ENCODE data around the gene SBNO1.
"Not testable (repeated sequence)": the region's sequence is repeated elsewhere in the genome, so short reads cannot be mapped to it uniquely, and the experiment has no call there.

The SBNO1 gene

DNA sequence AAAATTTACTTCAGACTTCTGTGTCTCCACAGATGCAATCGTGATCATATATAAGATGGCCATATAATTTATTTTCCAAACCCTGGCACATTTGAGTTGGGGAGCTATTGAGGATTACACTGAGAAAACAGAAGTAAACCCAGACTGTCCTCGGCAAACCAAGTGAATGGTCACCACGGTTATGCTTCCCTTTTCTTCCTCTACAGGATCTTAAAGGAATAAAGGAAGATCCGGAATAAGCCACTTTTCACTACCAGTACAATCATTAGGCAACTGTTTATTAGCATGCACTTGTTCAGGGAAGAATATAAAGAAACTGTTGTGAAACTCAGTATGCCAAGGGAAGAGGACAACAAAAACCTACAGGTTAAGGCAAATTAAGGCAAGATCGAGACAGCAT, 27.6 kb downstream of the SBNO1 start:
- no peak for DNase-seq

DNA sequence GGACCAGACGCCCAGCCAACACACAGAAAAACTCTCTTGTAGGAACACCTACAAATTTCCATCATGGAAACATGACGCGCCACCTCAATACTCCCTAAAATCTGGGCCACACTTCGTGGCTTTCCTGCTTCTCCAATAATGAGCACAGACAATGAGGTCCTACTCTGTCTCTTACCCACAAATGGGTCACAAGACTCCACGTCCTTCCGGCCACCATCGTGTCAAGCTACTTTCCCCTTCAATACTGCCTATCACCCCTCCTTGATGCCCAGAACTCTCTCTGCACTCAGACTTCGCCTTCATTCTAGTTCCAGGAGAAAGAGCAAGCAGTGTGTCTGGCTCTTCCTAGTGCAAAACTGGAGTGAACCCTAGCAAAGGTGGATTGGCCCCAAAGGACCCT, 28.1 kb downstream of the SBNO1 start:
- no peak for DNase-seq

DNA sequence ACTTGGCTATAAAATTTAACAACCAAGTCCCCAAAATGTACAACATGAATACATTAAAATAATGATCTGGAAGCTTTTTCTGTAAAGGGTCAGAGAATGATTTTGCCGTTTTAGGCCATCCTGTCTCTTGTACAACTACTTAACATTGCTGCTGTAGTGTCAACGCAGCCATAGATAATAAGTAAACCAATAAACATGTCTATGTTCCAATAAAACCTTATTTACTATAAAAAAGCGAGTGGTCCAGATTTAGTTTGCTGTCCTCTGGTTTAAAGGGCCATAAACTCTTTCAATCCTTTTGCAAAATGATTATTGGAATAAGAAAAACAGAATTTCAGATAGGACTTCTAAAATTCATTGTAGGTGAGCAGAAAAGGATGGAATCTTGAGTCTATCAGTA, 29.2 kb downstream of the SBNO1 start:
- DNase-seq, result no peak

DNA sequence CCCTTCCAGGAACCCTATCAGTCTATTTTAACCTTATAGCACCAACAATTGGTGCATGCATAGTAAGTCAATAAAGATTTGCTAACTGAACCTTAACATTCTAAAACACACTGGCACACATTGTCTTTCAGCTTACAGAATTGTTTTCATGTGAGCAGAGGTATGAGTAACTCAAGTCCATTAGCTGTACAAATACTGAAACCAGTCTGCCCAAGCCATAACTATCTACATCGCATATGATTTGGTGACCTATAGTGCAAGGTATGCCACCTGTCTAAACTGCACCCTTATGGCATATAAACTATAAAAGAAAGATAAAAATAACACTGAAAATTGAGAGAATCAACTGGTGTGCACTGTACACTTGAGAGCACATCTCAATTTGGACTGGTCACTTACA, 34.8 kb downstream of the SBNO1 start:
- DNase-seq, result no peak

DNA sequence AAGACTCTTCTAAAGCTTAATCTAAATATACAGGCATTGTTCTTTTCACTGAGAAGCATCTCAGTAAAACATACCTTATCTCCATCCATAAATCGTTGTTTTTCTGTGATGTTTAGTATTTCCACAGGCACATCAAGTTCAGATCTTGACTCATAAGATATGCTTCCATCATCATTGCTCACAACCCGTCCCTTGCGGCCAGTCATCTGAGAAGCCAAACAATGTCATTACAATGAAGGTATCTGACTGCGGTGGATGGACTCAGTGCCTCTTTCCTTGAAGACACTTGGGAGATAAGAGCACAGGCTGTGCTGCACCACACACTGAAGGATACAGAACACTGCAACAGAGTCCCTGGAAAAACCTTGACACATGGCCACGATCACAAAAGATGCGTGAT, 44.8 kb downstream of the SBNO1 start:
- no peak for DNase-seq

DNA sequence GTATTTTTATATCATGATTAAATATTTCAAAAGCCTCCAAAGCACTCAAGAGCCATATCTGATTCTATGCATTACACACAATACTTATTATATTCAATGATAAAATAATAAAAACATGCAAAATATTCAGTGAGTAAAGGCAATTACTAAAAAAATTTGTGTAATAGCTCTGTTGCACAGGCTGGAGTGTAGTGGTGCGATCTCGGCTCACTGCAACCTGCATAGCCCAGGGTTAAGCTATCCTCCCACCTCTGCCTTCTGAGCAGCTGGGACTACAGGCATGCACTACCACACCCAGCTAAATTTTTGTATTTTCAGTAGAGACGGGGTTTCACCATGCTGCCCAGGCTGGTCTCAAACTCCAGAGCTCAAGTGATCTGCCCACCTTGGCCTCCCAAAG, 45.4 kb downstream of the SBNO1 start:
- no peak for DNase-seq

DNA sequence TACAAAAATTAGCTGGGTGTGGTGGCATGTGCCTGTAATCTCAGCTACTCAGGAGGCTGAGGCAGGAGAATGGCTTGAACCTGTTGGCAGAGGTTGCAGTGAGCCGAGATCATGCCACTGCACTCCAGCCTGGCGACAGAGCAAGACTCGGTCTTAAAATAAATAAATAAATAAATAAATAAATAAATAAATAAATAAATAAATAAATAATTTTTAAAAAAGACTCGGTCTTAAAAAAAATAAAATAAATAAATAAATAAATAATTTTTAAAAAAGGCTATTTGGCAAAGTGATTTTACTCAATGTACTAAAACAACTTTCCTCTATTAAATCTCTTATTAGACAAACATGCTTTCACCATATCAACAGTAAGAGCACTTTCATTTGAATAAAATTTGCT, 51.6 kb downstream of the SBNO1 start:
- DNase-seq, result not testable (repeated sequence)

DNA sequence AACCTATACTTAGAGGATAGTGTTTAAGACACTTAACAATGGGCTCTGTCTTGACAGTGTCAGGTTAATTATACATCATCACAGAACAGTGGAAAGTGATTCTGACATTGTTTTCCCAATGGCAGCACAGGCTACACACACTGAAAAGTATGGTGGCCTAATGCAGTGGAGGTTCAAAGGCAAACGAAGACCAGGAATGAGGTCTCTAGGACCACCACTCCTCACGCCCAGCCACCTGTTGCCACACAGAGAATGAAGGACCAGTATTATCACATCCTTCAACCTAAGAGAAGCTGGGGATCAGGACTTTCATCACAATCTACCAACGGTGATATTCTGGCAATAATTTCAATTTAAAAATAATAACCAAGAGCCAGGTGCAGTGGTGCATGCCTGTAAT, 58.4 kb downstream of the SBNO1 start:
- no peak for DNase-seq

DNA sequence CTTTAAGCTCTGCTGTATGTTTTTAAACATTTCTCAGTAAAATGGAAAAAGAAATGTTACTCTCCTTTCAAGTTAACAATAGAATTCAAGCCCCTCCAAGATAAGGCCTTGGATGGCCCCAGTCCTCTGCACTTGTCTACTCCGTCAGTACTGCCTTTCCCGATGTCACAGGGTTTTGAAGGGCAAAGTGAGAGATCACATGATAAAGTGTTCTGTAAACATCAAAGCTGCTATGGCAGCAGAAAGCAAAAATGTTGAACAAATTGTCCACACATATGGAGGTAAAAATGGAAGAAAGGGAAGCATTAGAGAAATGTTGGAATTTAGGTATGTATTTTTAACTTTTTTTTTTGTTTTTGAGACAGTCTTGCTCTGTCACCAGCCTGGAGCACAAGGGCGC, 59.5 kb downstream of the SBNO1 start:
- DNase-seq, result no peak

DNA sequence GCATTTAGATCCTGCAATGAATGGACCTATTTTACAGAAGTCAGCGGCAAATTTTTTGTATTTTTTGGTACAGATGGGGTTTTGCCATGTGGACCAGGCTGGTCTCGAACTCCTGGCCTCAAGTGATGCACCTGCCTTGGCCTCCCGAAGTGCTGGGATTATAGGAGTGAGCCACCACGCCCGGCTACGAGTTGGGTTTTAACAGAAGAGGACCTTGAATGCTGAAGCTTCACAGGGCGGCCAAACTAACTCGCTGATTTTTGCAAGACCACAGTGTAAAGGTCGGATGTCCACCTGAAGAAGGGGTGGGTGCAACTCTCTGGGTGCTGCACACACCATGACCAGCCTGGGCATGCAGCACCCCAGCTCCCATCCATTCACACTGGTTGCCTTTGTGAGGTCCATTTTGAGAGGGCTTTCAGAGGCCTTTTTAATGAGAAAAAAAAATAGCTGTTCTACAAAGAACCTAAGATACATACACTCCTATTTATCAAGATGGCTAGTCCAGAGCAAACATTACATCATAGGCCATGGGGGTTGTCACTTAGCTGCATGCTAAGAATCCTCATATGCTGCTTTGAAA, 71.4 kb downstream of the SBNO1 start:
- no peak for DNase-seq

DNA sequence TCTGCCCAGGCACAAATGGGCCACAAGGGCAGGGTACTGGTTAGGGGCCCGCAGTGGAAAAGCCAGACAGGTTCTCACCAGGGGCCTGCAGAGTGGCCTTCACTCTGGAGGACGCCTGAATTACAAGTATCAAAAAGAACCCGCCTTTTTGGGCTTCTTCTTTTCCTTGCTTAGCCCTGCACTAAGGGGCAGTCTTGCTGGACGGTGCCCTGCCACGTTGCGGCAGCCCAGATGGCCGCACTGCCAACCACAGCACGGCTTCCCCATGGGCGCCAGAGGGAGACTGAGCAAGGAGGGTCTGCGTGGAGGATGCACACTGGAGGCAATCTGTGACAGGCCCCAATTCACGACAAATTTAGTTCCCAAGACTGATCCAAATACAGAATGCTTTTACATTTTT, 74.7 kb downstream of the SBNO1 start:
- DNase-seq, result no peak

DNA sequence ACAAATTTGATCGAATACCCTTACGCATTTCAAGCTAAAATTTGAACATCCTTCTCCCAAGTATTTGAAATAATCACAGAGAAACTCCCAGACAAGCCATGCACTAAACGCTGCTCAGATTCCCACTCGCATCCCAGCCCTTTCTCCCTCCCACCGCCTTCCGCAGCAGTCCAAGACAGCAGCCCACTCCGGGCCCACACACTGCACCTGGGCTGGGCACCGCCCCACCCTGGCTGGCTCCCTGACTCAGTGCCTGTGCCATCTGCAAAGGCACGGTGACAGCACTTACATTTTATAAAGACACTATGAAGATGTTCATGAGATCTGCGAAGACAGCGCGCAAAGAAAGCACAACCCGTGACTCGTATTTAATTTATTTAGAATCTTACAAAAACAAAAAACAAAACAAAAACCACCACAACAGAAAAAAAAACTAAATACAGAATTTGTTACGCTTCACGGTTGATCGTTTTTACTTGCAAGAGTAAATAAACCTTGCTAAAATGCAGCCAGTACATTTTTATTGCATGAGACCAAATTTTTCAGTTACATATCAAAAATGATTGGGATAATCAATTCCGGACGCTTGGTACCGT, 75.8 kb downstream of the SBNO1 start:
- no peak for DNase-seq

DNA sequence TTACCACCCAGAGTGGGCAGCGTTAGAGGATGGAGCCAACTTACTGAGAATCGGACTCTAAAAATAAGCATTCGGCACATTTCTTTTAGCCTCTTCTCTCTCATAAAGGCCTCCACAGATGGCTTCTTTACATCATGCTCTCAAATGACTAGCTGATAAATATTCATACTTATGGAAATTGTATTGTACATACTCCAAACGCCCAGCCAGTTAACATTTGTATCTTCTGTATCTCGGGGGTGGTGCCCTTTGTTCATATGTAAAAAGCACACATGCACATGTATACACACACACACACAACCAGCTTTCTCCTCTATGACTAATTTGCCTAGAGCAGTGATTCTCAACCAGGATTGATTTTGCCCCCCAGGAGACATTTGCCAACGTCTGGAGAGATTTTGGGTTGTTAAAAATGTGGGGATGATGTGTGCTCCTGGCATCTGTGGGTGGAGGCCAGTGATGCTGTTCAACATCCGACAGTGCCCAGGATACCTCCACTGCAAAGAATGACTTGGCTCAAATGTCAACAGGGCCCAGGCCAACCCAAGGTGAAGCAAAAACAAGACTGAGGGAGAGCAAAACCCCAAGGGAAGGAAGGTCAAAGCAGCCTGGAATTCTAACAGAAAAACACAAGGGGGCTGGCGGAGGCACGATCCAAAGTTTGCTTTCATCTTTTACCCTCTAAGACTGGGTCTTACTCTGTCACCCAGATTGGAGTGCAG, 77.8 kb downstream of the SBNO1 start:
- no peak for DNase-seq

DNA sequence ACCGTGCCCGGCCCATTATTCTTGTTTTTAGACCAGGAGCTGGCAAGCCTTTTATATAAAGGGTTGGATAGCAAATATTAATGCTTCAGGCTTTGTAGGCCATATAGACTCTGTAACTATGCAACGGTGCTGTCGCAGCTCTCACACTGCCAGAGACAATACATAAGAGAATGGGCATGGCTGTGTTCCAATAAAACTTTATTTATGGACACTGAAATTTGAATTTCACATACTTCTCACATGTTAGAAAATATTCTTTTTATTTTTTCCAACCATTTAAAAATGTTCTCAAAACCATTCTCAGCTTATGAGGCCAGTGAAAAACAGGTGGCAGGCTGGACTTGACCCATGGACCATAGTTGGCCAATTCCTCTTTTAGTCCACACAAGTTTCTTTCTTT, 80.0 kb downstream of the SBNO1 start:
- DNase-seq, result no peak

DNA sequence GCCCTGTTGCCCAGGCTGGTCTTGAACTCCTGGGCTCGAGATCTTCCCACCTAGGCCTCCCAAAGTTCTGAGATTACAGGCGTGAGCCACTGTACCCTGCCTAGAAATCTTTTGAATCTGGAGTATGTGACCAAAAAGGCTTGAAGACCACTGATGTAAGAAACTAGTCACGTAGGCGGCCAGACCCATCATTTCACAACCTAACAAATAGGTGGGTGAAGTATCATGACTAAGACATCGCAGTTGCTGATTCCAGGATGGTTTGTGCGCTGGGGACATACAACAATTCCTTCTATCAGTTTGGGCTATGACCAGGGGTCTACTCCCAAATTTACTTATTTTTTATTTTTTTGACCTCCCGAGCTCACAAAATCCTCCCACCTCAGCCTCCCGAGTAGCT, 81.2 kb downstream of the SBNO1 start:
- no peak for DNase-seq

DNA sequence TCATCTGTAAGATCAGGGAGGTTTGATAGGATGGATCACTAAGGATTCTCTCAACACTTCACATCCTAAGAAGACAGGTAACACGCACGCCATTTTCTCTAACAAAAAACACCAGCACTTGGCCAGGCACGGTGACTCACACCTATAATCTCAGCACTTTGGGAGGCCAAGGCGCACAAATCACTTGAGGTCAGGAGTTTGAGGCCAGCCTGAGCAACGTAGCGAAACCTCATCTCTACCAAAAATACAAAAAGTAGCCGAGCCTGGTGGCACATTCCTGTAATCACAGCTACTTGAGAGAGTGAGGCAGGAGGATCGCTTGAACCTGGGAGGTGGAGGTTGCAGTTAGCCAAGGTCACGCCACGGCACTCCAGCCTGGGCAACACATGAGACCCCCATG, 82.5 kb downstream of the SBNO1 start:
- no peak for DNase-seq

DNA sequence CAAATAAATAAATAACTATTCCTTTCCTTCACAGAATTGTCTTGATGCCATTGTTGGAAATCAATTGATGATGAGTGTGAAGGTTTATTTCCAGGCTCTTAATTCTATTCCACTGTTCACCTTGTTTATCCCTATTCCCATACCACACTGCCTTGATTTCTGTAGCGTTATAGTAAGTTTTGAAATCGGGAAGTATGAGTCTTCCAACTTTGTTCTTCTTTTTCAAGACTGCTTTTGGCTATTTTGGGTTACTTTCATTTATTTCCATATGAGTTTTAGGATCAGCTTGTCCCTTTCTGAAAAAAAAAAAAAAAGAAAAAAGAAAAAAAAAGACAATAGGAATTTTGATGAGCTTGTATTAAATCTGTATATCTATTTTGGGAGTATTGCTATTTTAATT, 83.7 kb downstream of the SBNO1 start:
- DNase-seq, result no peak

DNA sequence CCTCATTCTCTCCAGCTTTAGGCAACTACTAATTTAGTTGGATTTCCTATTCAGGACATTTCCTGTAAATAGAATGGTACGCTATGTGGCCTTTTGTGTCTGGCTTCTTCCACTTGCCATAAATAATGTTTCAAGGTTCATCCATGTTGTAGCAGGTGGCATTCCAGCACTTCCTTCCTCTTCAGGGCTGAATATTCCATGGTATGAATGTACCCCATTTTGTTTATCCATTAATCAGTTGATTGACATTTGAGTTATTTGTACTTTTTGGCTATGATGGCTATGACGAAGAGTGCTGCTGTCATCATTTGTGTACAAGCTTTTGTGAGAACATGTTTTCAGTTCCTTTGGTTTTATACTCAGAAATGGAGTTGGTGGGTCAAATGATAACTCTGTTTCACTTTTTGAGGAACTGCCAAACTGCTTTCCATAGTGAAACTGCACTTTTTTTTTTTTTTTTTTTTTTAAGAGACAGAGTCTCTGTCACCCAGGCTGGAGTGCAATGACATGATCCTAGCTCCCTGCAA, 86.5 kb downstream of the SBNO1 start:
- DNase-seq, result no peak

DNA sequence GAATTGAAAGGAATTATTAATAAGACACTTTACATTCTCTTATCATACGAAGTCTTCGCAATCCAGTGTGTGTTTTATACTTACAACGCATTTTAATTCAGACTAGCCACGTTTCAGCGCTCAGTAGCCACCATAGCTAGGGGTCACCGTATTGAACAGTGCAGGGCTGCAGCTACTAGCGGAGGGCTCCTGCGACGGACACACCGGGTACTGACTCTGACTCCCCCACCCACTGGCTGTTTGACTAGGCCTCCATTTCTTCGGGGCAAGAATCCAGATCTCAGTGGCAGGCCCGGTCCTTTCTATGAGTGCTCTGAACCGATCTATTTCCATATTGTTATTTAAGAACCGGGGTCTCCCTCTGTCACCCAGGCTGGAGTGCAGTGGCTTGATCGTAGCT, 91.5 kb downstream of the SBNO1 start:
- DNase-seq, result no peak

DNA sequence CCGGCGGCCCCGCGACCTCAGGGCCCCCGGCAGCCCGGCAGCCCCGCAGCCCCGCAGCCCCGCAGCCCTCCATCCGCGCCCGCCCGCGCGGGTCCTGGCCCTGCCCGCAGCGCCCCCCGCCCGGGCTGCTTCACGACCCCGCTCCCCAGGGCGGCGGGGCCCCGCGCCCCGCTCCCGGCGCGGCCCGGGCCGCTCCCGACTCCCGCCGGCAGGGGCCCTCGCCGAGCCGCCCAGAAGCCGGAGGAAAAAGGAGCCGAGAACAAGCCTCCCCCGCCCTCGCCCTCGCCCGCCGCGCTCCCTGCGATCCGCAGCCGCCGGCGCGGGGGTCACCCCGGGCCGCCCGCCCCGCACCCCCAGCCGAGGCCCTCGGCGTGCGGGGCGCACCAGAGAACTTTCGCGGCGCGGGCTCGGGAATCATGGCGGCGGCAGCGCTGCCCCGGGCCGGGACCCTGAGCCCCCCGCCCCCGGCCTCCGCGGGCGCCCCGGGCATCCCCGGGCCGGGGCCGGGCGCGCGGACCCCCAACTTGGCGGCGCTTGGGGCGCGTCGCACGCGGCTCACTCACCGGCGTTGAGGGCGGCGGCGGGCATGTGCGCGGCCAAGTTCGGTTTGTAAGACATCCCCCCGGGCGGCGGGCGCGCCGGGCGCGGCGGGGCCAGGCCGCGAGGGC, 93.5 kb downstream of the SBNO1 start:
- peak; percentile 71 for DNase-seq

DNA sequence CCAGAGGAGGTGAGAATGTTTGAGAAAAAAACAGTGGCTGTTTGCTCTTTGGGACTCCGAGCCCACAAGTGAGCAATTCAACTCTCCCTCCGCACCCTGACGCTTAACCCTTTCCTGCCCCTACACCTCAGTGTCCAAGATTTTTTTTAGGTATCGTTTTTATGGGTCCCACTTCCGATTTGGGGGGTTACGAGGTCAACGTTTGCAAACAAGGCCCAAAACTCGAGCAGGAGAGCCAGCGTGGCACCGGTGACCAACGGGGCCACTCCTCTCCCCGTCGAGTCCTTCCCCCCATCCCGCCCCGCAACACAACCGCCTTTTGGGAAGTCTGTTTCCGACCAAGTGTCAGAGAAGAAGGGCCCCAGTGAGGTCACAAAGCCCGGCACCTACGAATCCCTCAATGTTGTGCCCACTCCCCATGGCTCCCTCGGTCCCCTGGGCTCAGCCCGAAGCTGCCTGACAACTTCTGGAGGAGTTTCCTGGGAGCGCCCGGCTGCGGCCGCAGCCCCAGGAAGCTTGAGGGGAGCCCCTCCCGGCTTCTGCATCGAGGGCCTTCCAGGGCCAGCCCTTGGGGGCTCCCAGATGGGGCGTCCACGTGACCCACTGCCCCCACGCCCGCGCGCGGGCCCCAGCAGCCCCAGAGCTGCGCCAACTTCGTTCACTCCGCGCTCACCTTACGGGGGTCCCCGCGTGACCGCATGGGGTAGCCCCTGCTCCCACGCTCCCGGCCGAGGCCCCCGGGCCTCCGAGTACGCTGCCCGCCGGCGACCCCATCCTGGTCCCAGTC, 94.2 kb downstream of the SBNO1 start:
- DNase-seq, result peak; percentile 8

DNA sequence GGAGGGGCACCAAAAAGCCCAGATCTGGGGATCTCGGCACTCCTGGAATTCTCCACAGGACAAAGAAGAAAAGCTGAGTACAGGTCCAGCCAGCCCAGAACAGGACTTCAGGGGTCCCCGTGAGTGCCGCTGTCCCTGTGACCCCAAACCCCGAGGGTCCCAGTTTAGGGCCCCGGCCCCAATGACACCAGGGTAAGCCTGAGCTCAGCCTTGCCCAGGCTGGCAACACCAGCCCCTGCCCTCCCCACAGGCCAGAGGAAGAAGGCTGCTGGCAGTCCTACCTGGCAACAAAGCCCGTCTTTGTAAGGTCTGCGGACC, 94.8 kb downstream of the SBNO1 start:
- DNase-seq, result no peak

DNA sequence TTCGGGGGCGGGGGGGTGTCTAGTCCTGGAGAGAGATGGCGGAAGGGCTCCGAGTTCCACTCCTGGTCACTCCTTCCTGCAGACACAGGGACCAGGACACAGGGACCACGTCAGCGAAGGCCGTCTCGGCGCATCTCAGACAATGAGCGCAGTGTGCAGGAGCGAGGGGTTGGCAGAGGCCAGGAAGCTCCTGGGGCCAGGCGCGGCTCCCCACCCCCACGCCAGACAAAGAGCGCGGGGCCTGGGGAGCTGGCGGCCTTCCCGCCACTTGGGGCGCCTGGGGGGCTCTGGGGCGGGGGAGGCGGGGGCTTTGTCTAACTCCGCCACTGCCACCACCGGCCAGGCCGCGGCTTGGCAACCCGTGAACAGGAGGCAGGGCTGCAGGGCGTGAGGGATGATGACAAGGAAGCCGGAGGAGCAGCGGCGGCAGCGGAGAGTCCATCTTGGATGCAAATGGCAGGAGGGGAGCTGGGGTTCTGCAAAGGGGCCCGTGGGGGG, 95.2 kb downstream of the SBNO1 start:
- no peak for DNase-seq

Measured in stimulated activated naive CD4-positive, alpha-beta T cell treated with Interleukin-2 at 50 U/mL for 16 hours (primary cell).